Measurements from ENCODE around the gene AVPR2.

AVPR2 gene

GRCh38 chrX:153881281-153881680 is 23.2 kb upstream of the AVPR2 start:
- TF ChIP-seq, protein P1, sequence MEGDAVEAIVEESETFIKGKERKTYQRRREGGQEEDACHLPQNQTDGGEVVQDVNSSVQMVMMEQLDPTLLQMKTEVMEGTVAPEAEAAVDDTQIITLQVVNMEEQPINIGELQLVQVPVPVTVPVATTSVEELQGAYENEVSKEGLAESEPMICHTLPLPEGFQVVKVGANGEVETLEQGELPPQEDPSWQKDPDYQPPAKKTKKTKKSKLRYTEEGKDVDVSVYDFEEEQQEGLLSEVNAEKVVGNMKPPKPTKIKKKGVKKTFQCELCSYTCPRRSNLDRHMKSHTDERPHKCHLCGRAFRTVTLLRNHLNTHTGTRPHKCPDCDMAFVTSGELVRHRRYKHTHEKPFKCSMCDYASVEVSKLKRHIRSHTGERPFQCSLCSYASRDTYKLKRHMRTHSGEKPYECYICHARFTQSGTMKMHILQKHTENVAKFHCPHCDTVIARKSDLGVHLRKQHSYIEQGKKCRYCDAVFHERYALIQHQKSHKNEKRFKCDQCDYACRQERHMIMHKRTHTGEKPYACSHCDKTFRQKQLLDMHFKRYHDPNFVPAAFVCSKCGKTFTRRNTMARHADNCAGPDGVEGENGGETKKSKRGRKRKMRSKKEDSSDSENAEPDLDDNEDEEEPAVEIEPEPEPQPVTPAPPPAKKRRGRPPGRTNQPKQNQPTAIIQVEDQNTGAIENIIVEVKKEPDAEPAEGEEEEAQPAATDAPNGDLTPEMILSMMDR (IDR thresholded peaks at IDR 0.05; ENCODE audit: low read depth, low read length, missing control alignments) = no peak
- no peak for DNase-seq (ENCODE audit: low read depth)
- H3K4me3 ChIP-seq (ENCODE audit: low read depth, low read length) = no peak overlapping the region

DNA sequence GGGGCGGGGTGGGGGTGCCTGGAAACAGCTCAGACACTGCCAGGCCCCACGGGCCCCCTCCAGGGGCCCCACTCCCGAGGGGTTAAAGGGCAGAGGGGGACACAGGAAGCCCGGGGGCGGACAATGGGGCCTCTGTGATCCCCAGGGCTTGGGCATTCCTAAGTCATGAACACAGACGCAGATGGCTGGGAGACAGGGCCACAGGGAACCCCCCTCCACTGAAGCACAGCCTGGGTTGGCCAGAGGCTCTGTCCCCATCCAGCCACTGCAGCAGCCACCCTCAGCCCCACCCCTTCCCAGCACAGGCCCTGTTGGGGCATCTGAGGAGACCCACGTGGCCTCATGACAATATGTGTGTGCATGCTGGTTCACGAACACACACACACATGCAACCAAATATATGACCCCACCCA is 22.4 kb upstream of the AVPR2 start:
- TF ChIP-seq, protein P1 (IDR thresholded peaks at IDR 0.05; ENCODE audit: low read depth, low read length, missing control alignments) = no peak
- DNase-seq (ENCODE audit: low read depth) = no peak
- H3K4me3 ChIP-seq (ENCODE audit: low read depth, low read length) = no peak overlapping the region

GRCh38 chrX:153882557-153882956 is 21.9 kb upstream of the AVPR2 start:
- H3K4me3 ChIP-seq (ENCODE audit: low read depth, low read length) = no peak overlapping the region
- TF ChIP-seq, protein P1 (IDR thresholded peaks at IDR 0.05; ENCODE audit: low read depth, low read length, missing control alignments) = no peak
- no peak for DNase-seq (ENCODE audit: low read depth)

GRCh38 chrX:153883163-153883843 is 21.2 kb upstream of the AVPR2 start:
- TF ChIP-seq, protein P1 (IDR thresholded peaks at IDR 0.05; ENCODE audit: low read depth, low read length, missing control alignments) = no peak
- DNase-seq (ENCODE audit: low read depth) = no peak

DNA sequence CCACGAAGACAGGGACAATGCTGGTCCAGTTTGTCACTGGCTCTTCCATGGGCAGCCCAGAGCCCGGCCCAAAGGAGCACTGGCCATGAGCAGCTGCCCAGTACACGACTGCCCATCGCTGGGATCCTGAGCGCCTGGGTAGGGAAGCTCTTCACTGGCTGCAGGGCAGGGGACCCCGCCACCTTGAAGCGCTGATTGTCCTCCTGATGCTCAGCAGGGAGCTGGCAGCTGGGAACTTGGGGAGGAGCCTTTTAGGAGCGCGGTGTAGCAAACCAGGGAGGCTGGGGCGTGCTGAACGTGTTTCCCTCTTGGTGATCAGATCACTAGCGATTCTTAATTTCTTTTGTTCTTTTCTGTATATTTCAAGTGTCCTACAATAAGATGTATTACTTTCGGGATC is 20.3 kb upstream of the AVPR2 start:
- TF ChIP-seq, protein P1 (IDR thresholded peaks at IDR 0.05; ENCODE audit: low read depth, low read length, missing control alignments) = no peak
- no peak for DNase-seq (ENCODE audit: low read depth)
- H3K4me3 ChIP-seq (ENCODE audit: low read depth, low read length) = no peak overlapping the region

More at GRCh38 chrX:153883163-153883843, 21.2 kb upstream of the AVPR2 start:
- H3K4me3 ChIP-seq (ENCODE audit: low read depth, low read length) = no peak overlapping the region

- H3K4me3 ChIP-seq (ENCODE audit: low read depth, low read length) = no peak overlapping the region
- DNase-seq (ENCODE audit: low read depth) = no peak
- TF ChIP-seq, protein P1 (IDR thresholded peaks at IDR 0.05; ENCODE audit: low read depth, low read length, missing control alignments) = peak; percentile 15
Observed at GRCh38 chrX:153884590-153884989, 19.9 kb upstream of the AVPR2 start.

GRCh38 chrX:153885208-153885787 is 19.2 kb upstream of the AVPR2 start:
- no peak for DNase-seq (ENCODE audit: low read depth)
- no peak overlapping the region for H3K4me3 ChIP-seq (ENCODE audit: low read depth, low read length)
- TF ChIP-seq, protein P1 (IDR thresholded peaks at IDR 0.05; ENCODE audit: low read depth, low read length, missing control alignments) = no peak

Measured in GM12864 (cell line).